GM18519 (cell line): ENCODE results near the gene TICAM2.
A peak's percentile ranks its signal among the peaks of the same experiment; 100 is the strongest.

Experiments used
- ATAC-seq: cut with Tn5 transposase; IDR thresholded peaks from one replicate; pipeline ENCODE4 v1.9.1; 2021; ENCODE audit warnings: mild to moderate bottlenecking, moderate library complexity; ENCODE audit not compliant: unreplicated experiment, low FRiP score

The TICAM2 gene

DNA sequence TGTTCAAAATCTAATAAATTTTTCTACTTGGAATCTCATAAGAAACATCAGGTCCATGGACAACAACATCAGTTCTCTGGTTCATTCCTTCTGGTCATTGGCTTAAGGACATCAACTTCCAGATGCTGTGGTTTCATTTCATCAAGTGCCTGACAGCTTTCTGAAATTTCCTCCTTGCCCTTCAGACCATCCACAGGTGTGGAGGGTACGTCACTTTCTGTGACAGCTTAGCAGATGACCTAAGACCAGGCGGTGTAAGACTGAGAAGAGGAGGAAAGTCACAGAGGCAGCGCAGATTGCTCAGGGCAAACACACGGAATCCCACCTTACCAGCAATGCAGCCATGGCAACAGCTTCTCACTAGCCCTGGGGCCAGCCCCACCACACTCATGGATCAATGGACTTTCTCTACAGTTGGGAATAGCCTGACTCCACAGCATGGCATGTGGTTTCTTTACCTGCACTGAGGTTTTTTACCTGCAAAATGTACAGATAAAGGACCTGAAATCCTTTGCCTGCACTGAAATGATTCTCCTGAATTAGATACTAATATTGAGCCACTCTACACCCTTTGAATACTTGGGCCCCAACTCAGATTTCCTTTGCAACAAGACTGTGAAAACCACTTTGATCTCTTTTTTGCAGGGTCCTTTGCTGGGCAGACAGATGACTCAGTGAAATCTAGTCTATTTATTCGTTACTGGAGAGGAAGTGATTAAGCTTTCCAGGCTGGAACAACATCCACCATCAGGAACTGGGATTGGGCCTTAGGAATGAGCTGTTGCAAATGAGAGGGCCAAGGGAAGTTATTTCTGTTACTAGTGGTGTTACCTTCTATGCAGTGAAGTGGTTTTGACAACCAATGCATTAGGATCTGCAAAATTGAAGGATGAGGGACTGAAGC lies 26.9 kb downstream of the TICAM2 start:
- peak; percentile 23 for ATAC-seq

DNA sequence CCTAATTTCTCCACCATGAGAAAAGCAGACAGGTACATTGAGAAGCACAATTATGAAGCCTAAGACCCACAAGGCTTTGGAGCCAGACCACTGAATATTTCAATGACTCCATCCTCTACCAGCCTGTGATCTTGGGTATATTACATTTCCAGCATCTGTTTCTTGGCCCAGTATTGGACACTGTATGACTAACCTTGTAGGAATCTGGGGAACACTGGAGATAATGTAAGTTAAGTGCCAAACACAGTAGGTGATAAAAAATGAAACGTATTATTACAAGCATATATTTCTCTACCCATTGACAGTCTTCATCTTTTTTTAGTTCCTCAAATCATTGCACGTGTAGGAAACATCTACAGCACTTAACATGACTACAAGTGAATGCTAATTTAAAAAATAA lies 29.1 kb downstream of the TICAM2 start:
- no peak for ATAC-seq

DNA sequence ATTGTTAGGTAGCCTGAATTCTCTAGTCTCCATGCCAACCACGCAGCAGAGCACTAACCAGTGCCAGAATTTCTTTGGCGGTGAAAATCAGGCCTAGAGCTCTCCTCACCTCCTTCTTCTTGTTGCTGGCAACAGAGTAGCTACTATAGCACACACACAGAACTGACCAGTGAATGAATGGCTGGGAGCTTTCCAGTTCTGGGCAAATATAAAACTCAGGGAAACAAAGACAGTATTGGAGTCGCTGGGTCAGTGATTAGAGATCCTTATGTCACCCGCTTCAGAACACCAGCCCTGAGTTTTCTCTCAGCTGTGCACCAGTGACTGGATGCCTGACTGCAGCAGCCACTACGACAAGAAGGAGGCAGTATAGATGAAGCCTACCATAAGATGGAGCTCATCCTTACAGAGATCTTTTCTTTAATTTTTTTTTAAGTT lies 30.8 kb downstream of the TICAM2 start:
- ATAC-seq, result no peak

DNA sequence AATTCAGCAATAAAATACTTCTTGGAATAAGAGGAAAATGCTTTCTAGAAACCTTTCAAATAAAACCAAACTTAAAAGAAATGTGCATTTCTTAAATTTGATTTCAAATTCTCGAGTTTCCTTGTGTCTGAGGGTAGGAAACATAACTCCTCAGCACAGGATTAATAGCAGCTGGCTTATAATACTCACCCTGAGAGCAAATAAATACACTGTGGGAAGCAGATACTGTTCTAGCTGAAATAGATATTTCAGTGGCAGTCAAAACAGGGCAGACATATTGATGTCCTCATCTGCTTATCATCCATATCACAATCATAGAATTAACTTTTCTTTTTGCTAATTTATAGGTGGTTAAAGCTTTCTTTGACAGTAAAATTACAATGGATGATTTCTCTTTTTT lies 33.6 kb downstream of the TICAM2 start:
- ATAC-seq, result no peak

DNA sequence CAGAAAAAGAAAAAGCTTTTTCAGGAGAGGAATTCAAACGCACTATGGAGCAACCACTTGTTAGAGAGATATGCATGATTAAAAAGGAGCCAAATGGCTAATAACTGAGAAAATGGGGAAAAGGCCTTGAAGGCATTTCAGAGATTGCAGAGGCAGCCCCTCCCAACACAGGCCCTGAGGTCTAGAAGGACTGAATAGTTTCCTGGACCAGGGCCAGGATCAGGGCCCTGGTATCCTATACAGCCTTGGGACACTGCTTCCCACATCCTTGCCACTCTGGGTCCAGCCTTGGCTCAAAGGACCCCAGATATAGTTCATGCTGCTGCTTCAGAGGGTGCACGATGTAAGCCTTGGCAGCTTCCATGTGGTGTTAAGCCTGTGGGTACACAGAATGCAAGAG lies 37.0 kb downstream of the TICAM2 start:
- no peak for ATAC-seq

GRCh38 chr5:115561176-115561575 lies 41.1 kb downstream of the TICAM2 start:
- ATAC-seq, result no peak

DNA sequence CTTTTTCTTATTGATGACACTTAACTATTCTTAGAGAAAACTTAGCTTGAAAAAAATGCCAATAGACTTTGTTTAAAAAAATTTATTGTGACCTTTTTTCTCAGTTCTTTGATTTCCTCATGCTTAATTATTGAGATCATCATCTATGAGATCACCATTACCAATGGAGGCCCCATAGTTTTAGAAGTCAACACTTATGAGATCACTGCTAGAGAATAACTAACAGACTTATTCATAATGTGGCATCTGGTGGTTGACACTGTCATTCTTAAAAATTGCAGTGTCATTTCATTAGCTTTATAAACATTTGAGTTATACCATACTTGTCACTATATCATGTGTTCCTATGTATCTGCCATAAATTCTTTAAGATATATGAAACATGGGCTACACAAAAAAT lies 42.8 kb downstream of the TICAM2 start:
- no peak for ATAC-seq

DNA sequence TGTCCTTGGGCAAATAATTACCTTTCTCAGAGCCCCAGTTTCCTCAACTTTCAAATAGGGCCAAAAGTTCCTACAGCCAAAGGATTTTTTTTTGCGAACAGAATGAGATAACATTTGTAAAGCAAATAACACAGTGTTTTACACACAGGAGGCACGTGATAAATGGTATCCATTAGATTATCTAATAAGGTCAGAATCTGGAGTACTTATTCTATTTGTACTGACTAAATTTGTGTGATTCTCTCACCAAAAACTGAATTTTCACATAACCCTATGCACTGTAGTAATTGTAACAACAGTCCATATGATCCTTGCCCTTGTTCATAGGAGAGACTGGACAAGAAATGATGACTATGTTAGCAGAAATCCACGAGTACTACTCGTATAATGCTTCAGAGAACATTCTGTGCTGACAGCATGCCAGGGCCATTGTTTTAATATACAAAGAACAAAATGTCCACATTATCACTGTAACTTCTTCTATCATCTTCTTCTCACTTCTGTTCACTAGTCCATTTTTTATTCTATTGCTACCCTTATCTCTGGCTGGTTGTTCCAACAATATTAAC lies 43.8 kb downstream of the TICAM2 start:
- ATAC-seq, result no peak

DNA sequence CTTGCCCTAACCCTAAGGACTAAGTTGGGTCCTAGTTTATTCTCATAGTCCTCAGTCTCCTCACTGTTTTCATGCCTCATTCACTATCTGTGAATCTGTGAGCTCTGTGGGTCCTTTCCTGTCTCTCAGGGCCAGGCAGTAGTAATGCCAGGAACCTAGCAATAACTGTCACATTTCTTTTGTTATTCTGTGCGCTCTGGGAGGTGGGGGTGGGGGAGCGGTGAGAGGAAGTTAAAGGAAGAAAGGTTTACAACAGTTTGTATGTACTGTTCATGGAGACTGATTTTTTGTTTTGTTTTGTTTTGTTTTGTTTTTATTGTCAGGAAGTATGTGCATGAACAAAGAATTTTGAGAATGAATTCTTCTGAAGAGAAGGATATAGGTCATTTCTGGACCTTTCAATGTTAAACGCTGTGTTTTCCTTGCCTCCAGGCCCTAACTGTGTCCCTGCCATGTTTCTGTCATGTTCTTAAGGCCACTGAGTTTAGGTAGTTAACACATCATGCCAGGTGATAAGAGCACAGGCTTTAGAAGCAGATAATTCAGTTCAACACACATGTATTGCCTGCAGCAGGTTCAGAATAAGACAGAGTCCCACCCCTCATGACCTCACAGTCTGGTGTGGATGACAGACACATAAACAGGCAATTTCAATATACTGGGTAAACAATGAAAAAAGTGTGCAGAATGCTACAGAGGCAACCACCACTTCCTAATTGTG lies 44.5 kb downstream of the TICAM2 start:
- ATAC-seq, result no peak

GRCh38 chr5:115556276-115556675 lies 46.0 kb downstream of the TICAM2 start:
- no peak for ATAC-seq

GRCh38 chr5:115555084-115555633 lies 47.1 kb downstream of the TICAM2 start:
- no peak for ATAC-seq

DNA sequence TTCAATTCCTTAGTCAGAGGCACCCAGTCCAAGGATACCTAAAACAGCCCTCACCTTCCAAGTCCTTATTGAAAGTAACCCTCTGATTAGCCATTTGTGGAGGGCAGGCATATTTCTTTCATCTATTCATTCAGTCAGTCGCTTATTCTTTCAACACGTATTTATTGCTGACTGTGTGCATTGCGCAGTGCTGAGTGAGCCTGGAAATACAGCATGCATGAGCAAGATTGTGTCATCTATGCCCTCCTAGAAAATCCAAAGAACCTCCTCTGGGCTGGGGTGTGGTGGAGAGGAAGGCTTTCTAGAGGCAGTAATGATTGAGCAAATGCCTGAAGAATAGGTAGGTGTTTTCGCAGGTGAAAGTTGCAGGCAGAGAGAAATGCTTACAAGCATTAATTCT lies 49.2 kb downstream of the TICAM2 start:
- ATAC-seq, result no peak

DNA sequence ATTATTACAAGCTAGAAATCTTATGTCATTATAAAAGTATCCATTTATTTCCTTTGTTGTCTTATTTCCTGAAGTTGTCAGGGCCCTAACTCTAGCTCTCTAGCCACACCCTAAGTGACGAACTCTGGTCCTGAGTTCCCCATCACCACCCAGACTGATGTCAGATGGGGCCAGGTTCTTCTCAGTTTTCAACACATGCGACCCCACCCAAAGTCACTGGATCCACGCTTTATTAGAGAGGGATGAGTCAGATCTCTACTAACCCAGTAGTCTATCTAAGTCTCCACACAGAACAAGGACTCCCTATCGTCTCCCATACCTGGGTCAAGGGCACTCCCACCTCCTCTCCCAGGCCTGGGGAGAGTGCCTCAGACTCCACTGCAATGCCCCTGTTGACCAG lies 50.9 kb downstream of the TICAM2 start:
- no peak for ATAC-seq

DNA sequence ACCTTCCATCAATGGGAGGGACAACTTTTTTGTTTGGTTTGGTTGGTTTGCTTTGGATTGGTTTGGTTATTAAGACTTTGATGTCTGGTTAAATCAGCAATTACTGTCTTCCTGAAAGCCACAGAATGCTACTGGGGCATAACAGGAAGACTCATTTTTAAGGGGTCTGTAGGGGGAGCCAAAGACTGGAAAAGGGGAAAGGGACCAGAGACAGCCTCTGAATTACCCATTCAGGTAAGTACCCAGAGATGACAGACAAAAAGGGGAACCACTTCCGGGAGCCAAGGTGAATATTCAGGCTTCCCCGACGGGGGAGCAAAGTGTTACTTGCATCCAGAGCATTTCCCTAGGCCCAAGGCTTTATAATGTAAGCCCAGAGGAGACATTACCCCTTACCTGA lies 53.1 kb downstream of the TICAM2 start:
- no peak for ATAC-seq

DNA sequence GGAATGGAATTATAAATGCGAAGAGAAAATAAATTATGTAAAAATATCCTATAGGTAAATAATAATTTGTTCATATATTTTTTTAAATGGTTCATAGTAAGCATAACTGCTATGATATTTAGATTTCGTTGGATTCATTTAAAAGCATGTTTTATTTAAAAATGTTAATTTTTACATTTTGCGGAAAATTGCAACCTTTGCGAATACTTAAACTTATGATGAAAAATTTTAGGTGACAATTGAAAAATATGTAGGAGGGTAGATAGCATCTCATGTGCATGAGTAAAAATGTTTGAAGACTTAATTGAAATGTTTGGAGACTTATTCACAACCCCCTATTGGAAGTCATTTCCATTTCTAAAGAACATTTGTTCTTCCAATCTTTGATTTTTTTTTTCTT lies 53.6 kb downstream of the TICAM2 start:
- ATAC-seq, result no peak

- ATAC-seq, result no peak
Observed at GRCh38 chr5:115545351-115545882, 56.9 kb downstream of the TICAM2 start.

DNA sequence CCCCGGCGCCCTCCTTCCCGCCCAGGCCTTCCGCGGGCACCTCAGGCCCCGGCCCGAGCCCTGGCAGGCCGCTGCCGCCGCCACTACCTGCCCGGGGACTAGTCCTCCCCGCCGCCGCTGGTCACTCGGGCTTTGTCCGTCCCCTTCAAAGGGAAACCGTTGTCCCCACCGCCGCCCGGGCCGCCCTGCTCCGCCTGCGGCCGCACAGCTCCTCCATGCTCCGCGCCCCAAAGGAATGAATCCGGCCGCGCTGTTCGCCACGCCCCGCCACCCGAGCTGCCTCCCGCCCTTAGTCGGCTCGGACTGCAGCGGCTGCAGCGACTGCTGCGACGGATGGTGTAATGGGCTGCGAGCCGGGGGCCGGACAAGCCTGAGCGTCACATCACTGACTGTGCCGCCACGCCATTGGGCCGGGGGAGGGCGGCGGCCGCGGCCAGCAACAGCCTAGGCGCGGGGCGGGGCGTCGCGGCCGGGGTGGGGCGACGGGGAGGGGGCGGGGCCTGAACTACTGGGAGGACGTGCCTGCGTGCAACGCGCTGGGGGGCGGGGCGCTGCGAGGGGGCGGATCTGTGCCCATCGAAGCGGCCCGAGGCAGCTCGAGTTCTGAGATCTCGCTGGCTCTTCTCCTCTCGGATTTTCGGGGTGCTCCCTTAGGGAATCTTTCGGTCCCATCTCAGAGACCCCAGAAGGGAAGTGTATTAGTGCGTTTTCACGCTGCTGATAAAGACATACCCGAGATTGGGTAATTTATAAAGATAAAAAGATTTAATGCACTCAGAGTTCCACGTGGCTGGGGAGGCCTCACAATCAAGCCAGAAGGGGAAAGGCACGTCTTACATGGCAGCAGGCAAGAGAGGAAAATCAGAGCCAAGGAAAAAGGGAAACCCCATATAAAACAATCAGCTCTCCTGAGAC lies 57.6 kb downstream of the TICAM2 start, which contains the start of gene FEM1C:
Gene FEM1C (minus strand): TSS at position 340 of the 915 bp plus-strand sequence. CDS start 1,282 bp downstream, outside the sequence.
- peak; percentile 96 for ATAC-seq

- ATAC-seq, result no peak
Observed at GRCh38 chr5:115544043-115544435, 58.2 kb downstream of the TICAM2 start.

- ATAC-seq, result peak; percentile 24
Observed at GRCh38 chr5:115543365-115544042, 58.8 kb downstream of the TICAM2 start.
